GM12878 (cell line): ENCODE data around the gene WDR77. TPM values are rescaled to one million over a fixed set of nuclear protein-coding genes. Genes with fewer than 3 reads are reported as not detected.

ENCODE experiments used
- IKZF2 ChIP-seq, 2 experiments: fragments of 450-650 bp; IDR thresholded peaks; 2 replicates each; pipeline ENCODE4 v1.6.1; 2017; ENCODE audit warnings: mild to moderate bottlenecking in 2 of 2, moderate library complexity in 2 of 2
- MLLT1 ChIP-seq: fragments of 450-650 bp; IDR thresholded peaks from 2 replicates; pipeline ENCODE4 v1.6.1; 2016; ENCODE audit warnings: mild to moderate bottlenecking
- NFXL1 ChIP-seq: fragments of 450-650 bp; IDR thresholded peaks from 2 replicates; pipeline ENCODE4 v1.6.1; 2017; ENCODE audit warnings: antibody characterized with exemption, mild to moderate bottlenecking, borderline replicate concordance
- NR2C1 ChIP-seq: fragments of 450-650 bp; IDR thresholded peaks from 2 replicates; pipeline ENCODE4 v1.6.1; 2017; ENCODE audit warnings: antibody characterized with exemption, mild to moderate bottlenecking, moderate library complexity
- POLR2AphosphoS2 ChIP-seq: IDR thresholded peaks from 2 replicates; pipeline ENCODE4 v1.6.1; 2011; ENCODE audit warnings: low read depth, mild to moderate bottlenecking, low read length, improper control_type of control experiment, moderate library complexity
- RELB ChIP-seq: fragments of 450-650 bp; IDR thresholded peaks from 2 replicates; pipeline ENCODE4 v1.6.1; 2017; ENCODE audit warnings: low read depth, mild to moderate bottlenecking, moderate library complexity
- TARDBP ChIP-seq: IDR thresholded peaks from 2 replicates; pipeline ENCODE4 v1.6.1; 2016; ENCODE audit warnings: borderline replicate concordance
- ZBED1 ChIP-seq: IDR thresholded peaks from 2 replicates; pipeline ENCODE4 v1.6.1; 2016; ENCODE audit warnings: borderline replicate concordance
- polyA plus RNA-seq, 11 experiments: library from polyadenylated mRNA; depleted of rRNA in 4 of 11; unstranded in 6 of 11; stranded (reverse) in 5 of 11; fragments of >200 nt; fragmentation: Nextera tagmentation in 4 of 11; fragmentation: Illumina TruSeq in 1 of 11; extraction: Ambion mirVana in 4 of 11; extraction: Trizol in 1 of 11; gene quantifications; 1 replicate in 1 of 11; 2 replicates in 10 of 11; pipeline versions ENCODE4 v1.2.1 to v1.2.3, GENCODE V29; 2011 to 2016; ENCODE audit warnings: inconsistent platforms in 2 of 11, missing spikeins in 2 of 11, low read depth in 1 of 11
- total RNA-seq, 4 experiments: library from RNA; depleted of rRNA in 3 of 4; stranded (reverse); fragments of >200 nt in 3 of 4; fragmentation: Illumina TruSeq in 1 of 4; extraction: Trizol in 1 of 4; gene quantifications; 2 replicates each; pipeline versions ENCODE4 v1.2.1 to v1.2.3, GENCODE V29; 2013 to 2021
- TF ChIP-seq, protein P1 (sequence below): fragments of 450-650 bp; IDR thresholded peaks from 2 replicates; pipeline ENCODE4 v1.6.1; 2017; ENCODE audit warnings: antibody characterized with exemption, mild to moderate bottlenecking, moderate library complexity

The WDR77 gene
- total and polyA plus RNA-seq, 10 of the 15 experiments (the other 5 are each of a cell fraction or from before 2014, with no cell fraction given) = 12.7 to 167 (median 67.1) TPM

DNA sequence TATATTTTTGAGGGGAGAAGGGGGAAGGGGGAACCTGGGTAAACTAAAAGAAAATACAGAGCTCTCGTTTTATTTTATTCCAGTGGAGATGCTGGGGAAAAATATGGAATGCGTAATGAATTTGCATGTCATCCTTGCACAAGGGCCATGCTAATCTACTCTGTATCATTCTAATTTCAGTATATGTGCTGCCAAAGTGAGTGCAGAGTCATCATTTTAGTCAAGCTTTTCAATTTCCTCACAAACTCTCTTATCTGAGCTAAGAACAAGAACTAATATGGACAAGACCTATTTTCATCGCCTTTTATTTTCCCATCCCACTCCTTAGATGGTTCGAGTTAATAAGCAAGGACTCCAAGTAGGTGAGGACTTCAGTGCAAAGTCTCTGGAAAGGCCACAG lies 41.2 kb upstream of the WDR77 start (continued):
- TF ChIP-seq MLLT1 (no peak), TARDBP (no peak), POLR2AphosphoS2 (no peak), IKZF2 (IDR thresholded peaks at IDR 0.05) (no peak), ZBED1 (no peak), RELB (no peak), NR2C1 (no peak), NFXL1 (no peak)
- TF ChIP-seq, protein P1, sequence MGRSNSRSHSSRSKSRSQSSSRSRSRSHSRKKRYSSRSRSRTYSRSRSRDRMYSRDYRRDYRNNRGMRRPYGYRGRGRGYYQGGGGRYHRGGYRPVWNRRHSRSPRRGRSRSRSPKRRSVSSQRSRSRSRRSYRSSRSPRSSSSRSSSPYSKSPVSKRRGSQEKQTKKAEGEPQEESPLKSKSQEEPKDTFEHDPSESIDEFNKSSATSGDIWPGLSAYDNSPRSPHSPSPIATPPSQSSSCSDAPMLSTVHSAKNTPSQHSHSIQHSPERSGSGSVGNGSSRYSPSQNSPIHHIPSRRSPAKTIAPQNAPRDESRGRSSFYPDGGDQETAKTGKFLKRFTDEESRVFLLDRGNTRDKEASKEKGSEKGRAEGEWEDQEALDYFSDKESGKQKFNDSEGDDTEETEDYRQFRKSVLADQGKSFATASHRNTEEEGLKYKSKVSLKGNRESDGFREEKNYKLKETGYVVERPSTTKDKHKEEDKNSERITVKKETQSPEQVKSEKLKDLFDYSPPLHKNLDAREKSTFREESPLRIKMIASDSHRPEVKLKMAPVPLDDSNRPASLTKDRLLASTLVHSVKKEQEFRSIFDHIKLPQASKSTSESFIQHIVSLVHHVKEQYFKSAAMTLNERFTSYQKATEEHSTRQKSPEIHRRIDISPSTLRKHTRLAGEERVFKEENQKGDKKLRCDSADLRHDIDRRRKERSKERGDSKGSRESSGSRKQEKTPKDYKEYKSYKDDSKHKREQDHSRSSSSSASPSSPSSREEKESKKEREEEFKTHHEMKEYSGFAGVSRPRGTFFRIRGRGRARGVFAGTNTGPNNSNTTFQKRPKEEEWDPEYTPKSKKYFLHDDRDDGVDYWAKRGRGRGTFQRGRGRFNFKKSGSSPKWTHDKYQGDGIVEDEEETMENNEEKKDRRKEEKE = no peak
- TF ChIP-seq, all 136 proteins: peak for 0
